Upper lobe of right lung (tissue), 1 donor: Measurements from ENCODE around the gene POLN. TPM values are rescaled to one million over a fixed set of nuclear protein-coding genes. Genes with fewer than 3 reads are reported as not detected.

Experiments used
- ATAC-seq: fragments of 200-7000 bp; cut with Tn5 transposase; one replicate; pipeline ENCODE4 v1.9.1; 2020; ENCODE audit warnings: mild to moderate bottlenecking, moderate library complexity
- DNase-seq: peaks from one replicate; pipeline ENCODE4 v3.0.0-alpha.2; 2020
- H3K27ac ChIP-seq: fragments of 200-600 bp; one replicate; pipeline ENCODE4 v1.8.0; 2022
- H3K27me3 ChIP-seq: fragments of 200-600 bp; one replicate; pipeline ENCODE4 v1.8.0; 2022; ENCODE audit warnings: mild to moderate bottlenecking
- H3K36me3 ChIP-seq: fragments of 200-600 bp; one replicate; pipeline ENCODE4 v1.8.0; 2022
- H3K4me1 ChIP-seq: fragments of 200-600 bp; one replicate; pipeline ENCODE4 v1.8.0; 2022
- H3K4me3 ChIP-seq: fragments of 200-600 bp; one replicate; pipeline ENCODE4 v1.8.0; 2022; ENCODE audit warnings: mild to moderate bottlenecking
- H3K9me3 ChIP-seq: fragments of 200-600 bp; one replicate; pipeline ENCODE4 v1.8.0; 2022
- CTCF ChIP-seq: fragments of 200-600 bp; IDR thresholded peaks from one replicate; pipeline ENCODE4 v1.8.0; 2022; ENCODE audit warnings: antibody characterized with exemption
- intact Hi-C: fragments of 100-400 bp; cut with DNase I; formaldehyde crosslinking; loops from one replicate; pipeline ENCODE4 v1.11.0; 2022
- total RNA-seq: library from RNA; stranded (reverse); fragmentation: NEBNext Ultra II Directional; extraction: Animal tissue kit (Norgen Biotek cat#: 25700); gene quantifications from one replicate; pipeline ENCODE4 v1.2.1, GENCODE V29; 2021
- donor health status: DM: no; HTN: yes; CAD: no; lungs with severe emphysema.

The POLN gene
- total RNA-seq, 1 donor from 2014 or later, result 2.7 TPM

- intact Hi-C loops, result no loop called here
- ATAC-seq, result no peak
- Histone ChIP-seq H3K9me3 (no peaks in the 10 kb centered on the region), H3K4me3 (peak overlapping the region; percentile 92), H3K4me1 (peaks cover 70% of the 10 kb centered on the region), H3K27ac (peak overlapping the region; percentile 91), H3K27me3 (no peaks in the 10 kb centered on the region), H3K36me3 (peaks cover 14% of the 10 kb centered on the region)
- no peak for TF ChIP-seq CTCF
- peak; percentile 56 for DNase-seq
Measured at GRCh38 chr4:2259541-2260343, 17.8 kb upstream of the POLN start.

GRCh38 chr4:2259036-2259540, 17.2 kb upstream of the POLN start:
- Histone ChIP-seq H3K4me1 (peaks cover 70% of the 10 kb centered on the region), H3K4me3 (no peak overlapping the region), H3K27ac (peak overlapping the region; percentile 91), H3K9me3 (no peaks in the 10 kb centered on the region), H3K36me3 (peaks cover 21% of the 10 kb centered on the region), H3K27me3 (no peaks in the 10 kb centered on the region)
- intact Hi-C loops, result no loop called here
- no peak for TF ChIP-seq CTCF
- DNase-seq (peak; percentile 62), ATAC-seq (no peak)

DNA sequence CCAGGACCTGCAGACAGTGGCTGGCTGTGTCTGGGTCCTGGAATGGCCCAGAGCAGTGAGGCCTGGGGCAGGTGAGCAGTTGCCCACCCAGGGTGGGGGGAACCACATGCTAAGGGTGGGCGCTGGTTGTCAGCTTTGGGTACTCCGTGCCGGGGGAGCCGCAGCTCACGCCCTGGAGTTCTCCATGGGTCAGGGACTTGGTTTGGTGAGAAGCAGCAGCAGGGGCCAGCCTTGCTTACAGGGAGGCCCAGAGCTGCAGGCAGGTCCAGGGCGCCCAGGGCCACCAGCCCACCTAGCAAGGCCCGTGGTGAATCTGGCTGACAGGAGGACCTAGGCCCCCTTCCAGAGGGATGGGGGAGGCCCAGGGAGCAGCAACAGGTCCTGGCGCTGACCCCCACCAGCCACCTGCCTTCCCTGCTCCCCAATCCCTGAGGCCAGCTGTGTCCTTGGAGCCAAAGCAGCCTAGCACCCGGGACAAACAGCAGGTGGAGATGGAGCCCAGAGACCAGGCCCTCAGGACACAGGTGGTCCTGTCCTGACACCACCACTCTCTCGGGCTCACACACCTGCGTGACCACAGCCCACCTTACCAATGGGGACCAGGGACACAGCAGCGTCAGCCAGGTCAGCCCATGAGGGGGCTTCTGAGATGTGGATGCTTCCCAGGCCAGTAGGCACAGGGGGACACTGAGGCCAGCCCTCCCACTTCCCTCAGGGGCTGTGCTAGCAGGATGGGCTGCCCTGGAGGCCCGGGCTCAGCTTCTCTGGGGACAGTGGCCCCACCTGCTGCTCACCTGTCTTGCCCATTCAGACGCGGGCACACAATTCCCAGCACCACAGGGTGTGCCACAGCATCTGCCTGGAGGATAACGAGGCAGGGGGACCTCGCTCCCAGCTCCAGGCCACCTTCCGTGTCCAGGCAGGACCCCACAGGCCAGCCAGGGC, 16.4 kb upstream of the POLN start:
- DNase-seq, result peak; percentile 59
- TF ChIP-seq CTCF, result no peak
- no peaks in the 10 kb centered on the region for H3K9me3 ChIP-seq
- peaks cover 66% of the 10 kb centered on the region for H3K4me1 ChIP-seq
- no peak overlapping the region for H3K4me3 ChIP-seq
- intact Hi-C loops, result no loop called here
- no peaks in the 10 kb centered on the region for H3K27me3 ChIP-seq
- peaks cover 28% of the 10 kb centered on the region for H3K36me3 ChIP-seq
- ATAC-seq, result no peak
- H3K27ac ChIP-seq, result peak overlapping the region; percentile 91

- Histone ChIP-seq H3K4me3 (peak overlapping the region; percentile 2), H3K4me1 (peaks cover 59% of the 10 kb centered on the region), H3K27ac (peak overlapping the region; percentile 91), H3K9me3 (no peaks in the 10 kb centered on the region), H3K27me3 (no peaks in the 10 kb centered on the region), H3K36me3 (peaks cover 36% of the 10 kb centered on the region)
- intact Hi-C loops, result no loop called here
- ATAC-seq, result no peak
- TF ChIP-seq CTCF, result no peak
- DNase-seq, result peak; percentile 59
Measured at GRCh38 chr4:2257361-2258081, 15.6 kb upstream of the POLN start.

DNA sequence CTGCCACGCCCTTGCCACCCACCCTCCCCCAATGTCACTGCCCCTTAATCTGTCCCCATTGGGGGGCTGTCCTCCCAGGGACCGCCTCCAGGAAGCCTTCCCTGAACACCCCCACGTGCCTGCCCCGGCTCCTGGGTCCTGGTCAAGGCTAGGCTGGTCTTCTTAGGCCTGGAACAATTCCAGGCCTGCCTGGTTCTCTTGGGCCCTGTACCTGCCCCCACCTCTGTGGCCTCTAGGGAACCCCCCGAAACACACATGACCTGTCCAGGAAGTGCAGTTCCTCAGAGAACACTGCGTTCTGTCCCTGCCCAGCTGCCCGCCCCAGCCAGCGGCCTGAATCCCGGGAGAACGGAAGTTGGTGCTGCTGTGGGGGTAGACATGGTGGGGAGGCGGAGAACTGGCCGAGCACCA, 14.9 kb upstream of the POLN start:
- intact Hi-C loops, result no loop called here
- peaks cover 59% of the 10 kb centered on the region for H3K4me1 ChIP-seq
- no peak for TF ChIP-seq CTCF
- H3K4me3 ChIP-seq, result no peak overlapping the region
- H3K27ac ChIP-seq, result peak overlapping the region; percentile 91
- H3K36me3 ChIP-seq, result peaks cover 44% of the 10 kb centered on the region
- H3K27me3 ChIP-seq, result no peaks in the 10 kb centered on the region
- no peaks in the 10 kb centered on the region for H3K9me3 ChIP-seq
- peak; percentile 45 for ATAC-seq
- DNase-seq, result peak; percentile 75
